Upper lobe of left lung (tissue), 4 donors: ENCODE results near the gene RNPEPL1.

ENCODE experiments used
- CTCF ChIP-seq, 6 experiments: fragments of 450-650 bp in 4 of 6; fragments of 200-600 bp in 2 of 6; sonication (generic) in 2 of 6; IDR thresholded peaks; one replicate each; pipeline ENCODE4 v1.5.1; 2016 to 2019; ENCODE audit warnings: antibody characterized with exemption in 6 of 6
- EP300 ChIP-seq, 4 donors: sonication (generic); formaldehyde crosslinking; IDR thresholded peaks; one replicate each; pipeline ENCODE4 v1.5.1; 2017; ENCODE audit warnings: antibody characterized with exemption in 4 of 4, control low read depth in 2 of 4
- POLR2A ChIP-seq, 4 donors: fragments of 450-650 bp; IDR thresholded peaks; one replicate each; pipeline ENCODE4 v1.5.1; 2016 to 2017; ENCODE audit warnings: antibody characterized with exemption in 4 of 4, mild to moderate bottlenecking in 2 of 4
- POLR2AphosphoS5 ChIP-seq, 2 donors: sonication (generic); formaldehyde crosslinking; IDR thresholded peaks; one replicate each; pipeline ENCODE4 v1.5.1; 2017; ENCODE audit warnings: antibody characterized with exemption in 2 of 2

DNA sequence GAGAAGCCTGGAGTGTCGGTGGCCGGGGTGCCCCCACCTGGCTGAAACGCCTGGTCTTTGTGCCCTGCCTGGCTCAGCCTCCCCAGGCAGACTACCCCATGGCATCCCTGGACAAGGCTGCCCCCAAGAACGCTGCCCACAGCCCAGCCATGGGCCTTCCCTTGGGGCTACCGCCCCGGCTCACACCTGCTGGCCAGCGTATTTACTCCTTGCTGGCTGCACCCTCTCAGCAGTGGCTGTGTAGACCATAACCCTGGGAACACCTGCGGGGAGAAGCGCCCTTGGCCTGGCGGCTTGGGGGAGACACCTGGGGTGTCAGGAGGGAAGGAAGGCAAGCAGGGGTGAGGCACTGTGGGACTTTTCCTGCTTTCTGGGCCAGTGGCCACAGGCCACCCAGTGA lies 35.6 kb downstream of the RNPEPL1 start:
- TF ChIP-seq CTCF (IDR thresholded peaks at IDR 0.05) (no peak), POLR2AphosphoS5 (IDR thresholded peaks at IDR 0.05) (no peak), POLR2A (IDR thresholded peaks at IDR 0.05) (no peak), EP300 (IDR thresholded peaks at IDR 0.05) (no peak)
